Endothelial cell of umbilical vein (primary cell): ENCODE results near the gene METRNL. TPM values are rescaled to one million over a fixed set of nuclear protein-coding genes. Genes with fewer than 3 reads are reported as not detected.

Experiments
- BruUV-seq: library from RNA; stranded (reverse); fragments of 400-500 nt; replicated peaks from 2 replicates; lab custom pipeline; 2021; lab: Mats Ljungman, UMichigan
- CTCF ChIA-PET: fragments of 300-600, 350-600 bp; sonication (Branson Sonifier 250); formaldehyde crosslinking; loops from one replicate; lab custom pipeline; 2021; ENCODE audit warnings: antibody characterized with exemption, inconsistent platforms; lab: Charles Lee
- POLR2A ChIA-PET: fragments of 300-600, 350-600 bp; sonication (Branson Sonifier 250); formaldehyde crosslinking; loops from one replicate; lab custom pipeline; 2021; ENCODE audit warnings: antibody characterized with exemption, inconsistent platforms; lab: Charles Lee
- DNase-seq: peaks from one replicate; pipeline ENCODE4 v3.0.0-alpha.2; 2011; ENCODE audit warnings: low read depth, low spot score
- FAIRE-seq: peaks from 2 replicates; lab custom pipeline; 2011; peaks lifted over from hg19 to GRCh38; lab: Jason Lieb, UNC
- H2AFZ ChIP-seq: 2 replicates; pipeline ENCODE4 v1.6.0; 2012; ENCODE audit warnings: low read depth, low read length, control low read depth, inconsistent platforms
- H3K27ac ChIP-seq: 2 replicates; pipeline ENCODE4 v1.5.1; 2011; ENCODE audit warnings: low read depth, mild to moderate bottlenecking, control low read depth, low read length, moderate library complexity; ENCODE audit not compliant: insufficient read depth
- H3K27me3 ChIP-seq, 2 experiments: 2 replicates each; pipeline versions ENCODE4 v1.6.0 to v1.6.1; 2011; ENCODE audit warnings: low read length in 2 of 2, mixed read lengths in 1 of 2; ENCODE audit not compliant: control insufficient read depth in 2 of 2, insufficient read depth in 2 of 2
- H3K36me3 ChIP-seq, 2 experiments: 2 replicates in 1 of 2; 3 replicates in 1 of 2; pipeline ENCODE4 v1.5.1; 2011; ENCODE audit warnings: low read length in 2 of 2, mild to moderate bottlenecking in 1 of 2, moderate library complexity in 1 of 2; ENCODE audit not compliant: control insufficient read depth in 2 of 2, insufficient read depth in 2 of 2; ENCODE audit errors: extremely low read depth in 1 of 2
- H3K4me1 ChIP-seq: 3 replicates; pipeline ENCODE4 v1.5.1; 2011; ENCODE audit warnings: mild to moderate bottlenecking, low read length; ENCODE audit not compliant: control insufficient read depth, insufficient read depth; ENCODE audit errors: extremely low read depth
- H3K4me2 ChIP-seq: 2 replicates; pipeline ENCODE4 v1.6.1; 2011; ENCODE audit warnings: low read length, control low read depth, mixed read lengths; ENCODE audit not compliant: insufficient read depth
- H3K4me3 ChIP-seq, 3 experiments: fragments of 200-600 bp in 1 of 3; sonication (generic), shearing (Covaris generic) in 1 of 3; replicated peaks in 1 of 3; 2 replicates each; pipeline ENCODE4 v1.5.1; 2011 to 2016; ENCODE audit warnings: control low read depth in 3 of 3, low read length in 3 of 3, mild to moderate bottlenecking in 2 of 3, inconsistent platforms in 1 of 3, low read depth in 1 of 3, moderate library complexity in 1 of 3; ENCODE audit not compliant: insufficient read depth in 1 of 3
- H3K79me2 ChIP-seq: 2 replicates; pipeline ENCODE4 v1.6.0; 2012; ENCODE audit warnings: low read length, inconsistent platforms; ENCODE audit not compliant: control insufficient read depth, insufficient read depth
- H3K9ac ChIP-seq: replicated peaks from 2 replicates; pipeline ENCODE3; 2011; ENCODE audit warnings: low read length, control low read depth; ENCODE audit not compliant: insufficient read depth; ENCODE audit errors: extremely low read depth
- H3K9me1 ChIP-seq: replicated peaks from 3 replicates; pipeline ENCODE4 v1.6.0; 2011; ENCODE audit warnings: mild to moderate bottlenecking, low read length; ENCODE audit not compliant: control insufficient read depth, insufficient read depth; ENCODE audit errors: extremely low read depth
- H3K9me3 ChIP-seq: replicated peaks from 2 replicates; pipeline ENCODE4 v1.5.1; 2012; ENCODE audit warnings: low read length, inconsistent platforms; ENCODE audit not compliant: control insufficient read depth, insufficient read depth
- H4K20me1 ChIP-seq: replicated peaks from 2 replicates; pipeline ENCODE3; 2011; ENCODE audit warnings: mild to moderate bottlenecking, low read length; ENCODE audit not compliant: control insufficient read depth, insufficient read depth; ENCODE audit errors: extremely low read depth
- CTCF ChIP-seq, 2 donors: IDR thresholded peaks; 1 replicate in 1 of 2; 2 replicates in 1 of 2; pipeline ENCODE4 v1.5.1; 2011; ENCODE audit warnings: low read length in 2 of 2, mild to moderate bottlenecking in 2 of 2, moderate library complexity in 2 of 2, control low read depth in 1 of 2, inconsistent platforms in 1 of 2, low read depth in 1 of 2; ENCODE audit not compliant: insufficient read depth in 1 of 2; ENCODE audit errors: extremely low read depth in 1 of 2
- EZH2 ChIP-seq: IDR thresholded peaks from 2 replicates; pipeline ENCODE4 v1.6.1; 2012; ENCODE audit warnings: borderline replicate concordance, low read depth, mild to moderate bottlenecking, moderate library complexity, low read length, inconsistent platforms; ENCODE audit not compliant: severe bottlenecking
- GATA2 ChIP-seq: IDR thresholded peaks from 2 replicates; pipeline ENCODE4 v1.7.0; 2011; ENCODE audit warnings: low read depth, mild to moderate bottlenecking, moderate library complexity, mixed read lengths, low read length; ENCODE audit not compliant: insufficient read length, insufficient read depth
- MAX ChIP-seq: IDR thresholded peaks from 2 replicates; pipeline ENCODE4 v1.6.1; 2011; ENCODE audit not compliant: insufficient read depth, insufficient read length
- POLR2AphosphoS5 ChIP-seq: IDR thresholded peaks from 2 replicates; pipeline ENCODE4 v1.6.1; 2012; ENCODE audit warnings: low read depth, mild to moderate bottlenecking, control low read depth, low read length, moderate library complexity; ENCODE audit not compliant: insufficient read depth
- dilution Hi-C: fragments of 300-500 bp; cut with MboI; formaldehyde crosslinking; loops from one replicate; pipeline ENCODE4 v1.15.0; 2019; ENCODE audit warnings: low sequenced_read_pairs; ENCODE audit not compliant: extremely low pct_ligation_motif_present
- intact Hi-C: fragments of 100-400 bp; cut with micrococcal nuclease; formaldehyde crosslinking; loops from one replicate; pipeline ENCODE4 v1.10.0; 2022
- polyA plus RNA-seq, 4 experiments: library from polyadenylated mRNA; depleted of rRNA in 3 of 4; stranded (reverse) in 3 of 4; unstranded in 1 of 4; fragments of >200 nt; gene quantifications; 2 replicates each; pipeline versions ENCODE4 v1.2.1 to v1.2.3, GENCODE V29; 2011 to 2012; ENCODE audit warnings: missing spikeins in 1 of 4
- total RNA-seq: library from RNA; stranded (reverse); gene quantifications from 2 replicates; pipeline ENCODE4 v1.2.3, GENCODE V29; 2021

The METRNL gene
- total and polyA plus RNA-seq, 2 donors (not counting 3 experiments of a cell fraction or from before 2014, with no cell fraction given) = 29.5 to 54.4 TPM

- TF ChIP-seq GATA2 (no peak), MAX (no peak), POLR2AphosphoS5 (no peak), CTCF (IDR thresholded peaks at IDR 0.05; ENCODE audit: extremely low read depth in 1 of 2, insufficient read depth in 1 of 2, low read depth in 1 of 2, low read length in 2 of 2) (no peak), EZH2 (no peak)
- POLR2A ChIA-PET = no interaction called here
- DNase-seq = no peak
- Histone ChIP-seq H3K36me3 (no peaks in the 10 kb centered on the region), H3K9me1 (no peaks in the 10 kb centered on the region), H3K9me3 (no peaks in the 10 kb centered on the region), H3K79me2 (no peaks in the 10 kb centered on the region), H3K9ac (no peak overlapping the region), H4K20me1 (no peaks in the 10 kb centered on the region), H3K4me3 (no peak overlapping the region), H3K4me2 (no peak overlapping the region), H2AFZ (no peak overlapping the region), H3K4me1 (peaks cover 7% of the 10 kb centered on the region), H3K27me3 (no peaks in the 10 kb centered on the region), H3K27ac (no peak overlapping the region)
- CTCF ChIA-PET = interaction anchor here (1.4 kb wide), 1 partner anchor 10 kb away, joined by 3 read pairs; no protein-coding TSS in a partner anchor
- dilution Hi-C loops = no loop called here
- BruUV-seq = no TSS peak
- intact Hi-C loops = no loop called here
- no peak for FAIRE-seq
These were observed 21.1 kb upstream of the METRNL start for GRCh38 chr17:83058266-83058798.
